HEK293T (cell line): ENCODE measurements around the gene NCCRP1.

Experiments used
- CTBP1 ChIP-seq: fragments of 450-650 bp; IDR thresholded peaks from 2 replicates; pipeline ENCODE4 v1.6.1; 2016; ENCODE audit warnings: borderline replicate concordance
- ELF4 ChIP-seq: fragments of 450-650 bp; IDR thresholded peaks from 2 replicates; pipeline ENCODE4 v1.6.1; 2017; ENCODE audit warnings: antibody characterized with exemption
- FOXM1 ChIP-seq: fragments of 450-650 bp; IDR thresholded peaks from 2 replicates; pipeline ENCODE4 v1.6.1; 2017; ENCODE audit warnings: mild to moderate bottlenecking, borderline replicate concordance
- SP1 ChIP-seq: fragments of 450-650 bp; IDR thresholded peaks from 2 replicates; pipeline ENCODE4 v1.6.1; 2017
- SUZ12 ChIP-seq: fragments of 450-650 bp; IDR thresholded peaks from 2 replicates; pipeline ENCODE4 v1.6.1; 2016; ENCODE audit warnings: mild to moderate bottlenecking
- TARDBP ChIP-seq: fragments of 450-650 bp; IDR thresholded peaks from 2 replicates; pipeline ENCODE4 v1.6.1; 2016
- ZNF384 ChIP-seq: fragments of 450-650 bp; IDR thresholded peaks from 2 replicates; pipeline ENCODE4 v1.6.1; 2016

GRCh38 chr19:39186391-39186790, 10.4 kb upstream of the NCCRP1 start:
- no peak for TF ChIP-seq ZNF384
- no peak for TF ChIP-seq SP1
- no peak for TF ChIP-seq TARDBP
- TF ChIP-seq CTBP1, result no peak
- no peak for TF ChIP-seq ELF4
- no peak for TF ChIP-seq SUZ12
- no peak for TF ChIP-seq FOXM1
